Neural cell (in vitro differentiated cells): ENCODE measurements around the gene SOX18.
A peak's percentile ranks its signal among the peaks of the same experiment; 100 is the strongest.

ENCODE experiments used
- CTCF ChIP-seq: fragments of 450-650 bp; IDR thresholded peaks from 2 replicates; pipeline ENCODE4 v1.5.1; 2014; ENCODE audit warnings: antibody characterized with exemption, mild to moderate bottlenecking, moderate library complexity; ENCODE audit not compliant: poor library complexity, severe bottlenecking
- EP300 ChIP-seq: fragments of 450-650 bp; conservative IDR thresholded peaks from 2 replicates; pipeline ENCODE4 v1.6.1; 2014; ENCODE audit warnings: antibody characterized with exemption, mild to moderate bottlenecking, moderate library complexity; ENCODE audit not compliant: poor library complexity, severe bottlenecking
- EZH2 ChIP-seq: fragments of 200-600, 300-800 bp; shearing (Covaris generic), sonication (generic); IDR thresholded peaks from 2 replicates; pipeline ENCODE4 v1.6.1; 2014; ENCODE audit warnings: antibody characterized with exemption, low read length, borderline replicate concordance, mild to moderate bottlenecking; ENCODE audit not compliant: insufficient read depth, poor library complexity, severe bottlenecking
- POLR2AphosphoS5 ChIP-seq: IDR thresholded peaks from 2 replicates; pipeline ENCODE4 v1.6.1; 2012
- RAD21 ChIP-seq: fragments of 450-650 bp; conservative IDR thresholded peaks from 2 replicates; pipeline ENCODE4 v1.6.1; 2014; ENCODE audit warnings: antibody characterized with exemption, mild to moderate bottlenecking, moderate library complexity
- REST ChIP-seq: IDR thresholded peaks from 2 replicates; pipeline ENCODE4 v1.6.1; 2012; ENCODE audit warnings: borderline replicate concordance
- SMC3 ChIP-seq: fragments of 450-650 bp; conservative IDR thresholded peaks from 2 replicates; pipeline ENCODE4 v1.6.1; 2014; ENCODE audit warnings: antibody characterized with exemption, mild to moderate bottlenecking, moderate library complexity; ENCODE audit not compliant: poor library complexity
- TAF1 ChIP-seq: IDR thresholded peaks from 2 replicates; pipeline ENCODE4 v1.6.1; 2012; ENCODE audit warnings: low read depth

- no peak for TF ChIP-seq REST
- TF ChIP-seq CTCF, result peak; percentile 89
- TF ChIP-seq EZH2, result no peak
- peak; percentile 92 for TF ChIP-seq SMC3
- TF ChIP-seq POLR2AphosphoS5, result no peak
- no peak for TF ChIP-seq TAF1
- no peak for TF ChIP-seq EP300
- peak; percentile 91 for TF ChIP-seq RAD21
Measured at GRCh38 chr20:64083378-64083803, 34.0 kb upstream of the SOX18 start.
